Left colon (tissue), 2 donors: ENCODE data around the gene UGDH. TPM values are rescaled to one million over a fixed set of nuclear protein-coding genes. Genes with fewer than 3 reads are reported as not detected.
A peak's percentile ranks its signal among the peaks of the same experiment; 100 is the strongest.
"Not testable (repeated sequence)": the region's sequence is repeated elsewhere in the genome, so short reads cannot be mapped to it uniquely, and the experiment has no call there.

Source experiments
- ATAC-seq: fragments of 200-7000 bp; cut with Tn5 transposase; one replicate; pipeline ENCODE4 v1.9.1; 2020; ENCODE audit warnings: mild to moderate bottlenecking, moderate library complexity
- DNase-seq, 2 donors: peaks; one replicate each; pipeline ENCODE4 v3.0.0-alpha.2; 2020
- intact Hi-C, 2 donors: fragments of 100-400 bp; cut with DNase I in 1 of 2; cut with micrococcal nuclease in 1 of 2; formaldehyde crosslinking; loops; one replicate each; pipeline versions ENCODE4 v1.11.2 to v1.14.0; 2022; cut with DNase I, micrococcal nuclease
- total RNA-seq, 2 donors: library from RNA; stranded (reverse); fragmentation: NEBNext Ultra II Directional; extraction: Animal tissue kit (Norgen Biotek cat#: 25700); gene quantifications; one replicate each; pipeline ENCODE4 v1.2.1, GENCODE V29; 2021
- donor health status: DM: no; HTN: no; CAD: no.
- donor health status: DM: yes; HTN: yes; CAD: no.

Gene UGDH
- total RNA-seq, 2 donors from 2014 or later: 208 to 303 TPM

DNA sequence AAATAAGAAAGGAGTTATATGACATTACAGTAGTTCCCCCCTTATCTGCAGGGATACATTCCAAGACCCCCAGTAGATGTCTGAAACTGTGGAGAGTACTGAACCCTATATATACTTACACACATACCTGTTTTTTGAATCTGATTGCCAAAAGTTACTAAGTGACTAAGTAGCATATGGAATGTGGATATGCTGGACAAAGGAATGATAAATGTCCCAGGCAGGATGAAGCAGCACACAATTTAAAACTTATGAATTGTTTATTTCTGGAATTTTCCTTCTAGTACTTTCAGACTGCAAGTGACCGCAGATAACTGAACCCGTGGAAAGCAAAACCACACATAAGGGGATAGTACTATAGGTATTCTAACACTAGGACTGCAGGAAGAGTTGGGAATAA is 22.7 kb downstream of the UGDH start:
- intact Hi-C loops: no loop called here
- DNase-seq: no peak
- ATAC-seq: no peak

DNA sequence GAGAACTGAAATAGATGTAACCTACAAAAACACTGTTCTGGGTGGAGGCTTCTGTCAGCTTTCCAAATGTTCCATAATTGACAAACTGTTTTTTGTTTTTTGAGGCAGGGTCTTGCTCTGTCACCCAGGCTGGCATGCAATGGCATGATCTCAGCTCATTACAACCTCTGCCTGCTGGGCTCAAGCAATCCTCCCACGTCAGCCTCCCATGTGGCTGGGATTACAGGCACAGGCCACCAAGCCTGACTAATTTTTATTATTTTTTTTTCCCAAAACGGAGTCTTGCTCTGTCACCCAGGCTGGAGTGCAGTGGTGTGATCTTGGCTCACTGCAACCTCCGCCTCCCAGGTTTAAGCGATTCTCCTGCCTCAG is 24.6 kb downstream of the UGDH start:
- DNase-seq, ATAC-seq: not testable (repeated sequence)

DNA sequence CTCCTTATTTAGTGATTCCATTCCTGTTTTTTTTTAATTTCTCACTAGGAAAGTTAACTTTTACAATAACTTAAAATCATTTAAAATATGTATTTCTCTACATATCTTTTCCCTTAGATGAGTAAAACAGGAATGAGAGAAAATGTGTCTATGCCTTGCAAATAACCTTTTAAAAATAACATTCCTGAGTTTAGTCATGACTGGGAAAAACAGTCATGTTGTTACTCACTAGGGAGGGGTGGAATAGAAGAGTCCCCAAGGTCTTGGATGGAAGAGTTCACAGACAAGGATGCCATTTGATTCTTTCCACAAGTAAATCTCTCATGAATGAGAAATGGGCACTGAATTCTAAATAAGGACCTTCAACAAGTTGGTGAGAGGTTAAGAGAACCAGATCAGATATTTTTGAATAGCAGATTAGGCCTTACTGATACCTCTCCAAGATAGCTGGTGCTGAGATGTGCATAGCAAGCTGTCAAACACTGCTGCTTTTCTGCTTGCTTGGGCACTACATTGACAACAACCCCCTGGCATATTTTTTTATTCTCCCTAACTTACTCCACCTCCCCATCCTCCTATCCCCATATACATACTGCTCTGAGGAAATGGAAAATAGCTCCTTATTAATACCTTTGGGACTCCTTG is 25.1 kb downstream of the UGDH start:
- DNase-seq (no peak), ATAC-seq (no peak)
- intact Hi-C loops: no loop called here

More for the DNA sequence above, 24.6 kb downstream of the UGDH start:
- intact Hi-C loops: not testable (repeated sequence)

GRCh38 chr4:39498727-39499020 is 28.6 kb downstream of the UGDH start:
- ATAC-seq (no peak), DNase-seq (no peak)
- intact Hi-C loops: no loop called here

DNA sequence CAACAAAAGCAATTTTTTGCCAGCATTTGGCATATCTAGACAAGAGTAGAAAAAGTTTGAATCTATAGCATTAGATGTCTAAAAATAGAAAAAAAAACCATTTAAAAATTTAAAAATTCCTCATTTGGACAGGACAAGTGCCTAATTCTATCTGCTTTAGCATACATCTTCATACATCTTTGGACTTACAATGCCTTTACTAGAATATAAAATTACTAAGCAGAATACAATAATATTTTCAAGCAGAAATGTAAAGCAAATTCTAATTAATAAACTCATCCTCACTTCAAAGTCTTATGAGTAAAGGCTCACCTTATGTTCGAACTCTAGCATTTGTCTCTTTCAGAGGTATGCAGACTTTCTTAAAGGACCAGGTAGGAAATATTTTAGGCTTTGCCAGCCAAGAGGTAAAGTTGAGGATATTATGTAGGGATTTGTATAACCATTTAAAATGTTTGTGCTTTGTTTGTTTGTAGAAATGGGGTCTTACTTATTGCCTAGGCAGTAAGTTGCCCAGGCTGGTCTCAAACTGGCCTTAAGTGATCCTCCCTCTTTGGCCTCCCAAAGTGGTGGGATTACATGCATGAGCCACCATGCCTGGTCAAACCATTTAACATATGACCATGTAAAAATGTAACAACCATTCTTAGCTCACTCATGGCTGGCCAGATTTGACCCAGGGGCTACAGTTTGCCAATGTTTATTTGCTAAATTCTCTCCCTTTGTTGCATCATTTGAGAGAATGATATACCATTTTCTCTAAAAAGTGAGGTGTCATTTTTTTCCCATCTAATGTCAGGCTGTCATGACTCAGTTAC is 29.1 kb downstream of the UGDH start:
- DNase-seq (no peak), ATAC-seq (no peak)
- intact Hi-C loops: no loop called here

DNA sequence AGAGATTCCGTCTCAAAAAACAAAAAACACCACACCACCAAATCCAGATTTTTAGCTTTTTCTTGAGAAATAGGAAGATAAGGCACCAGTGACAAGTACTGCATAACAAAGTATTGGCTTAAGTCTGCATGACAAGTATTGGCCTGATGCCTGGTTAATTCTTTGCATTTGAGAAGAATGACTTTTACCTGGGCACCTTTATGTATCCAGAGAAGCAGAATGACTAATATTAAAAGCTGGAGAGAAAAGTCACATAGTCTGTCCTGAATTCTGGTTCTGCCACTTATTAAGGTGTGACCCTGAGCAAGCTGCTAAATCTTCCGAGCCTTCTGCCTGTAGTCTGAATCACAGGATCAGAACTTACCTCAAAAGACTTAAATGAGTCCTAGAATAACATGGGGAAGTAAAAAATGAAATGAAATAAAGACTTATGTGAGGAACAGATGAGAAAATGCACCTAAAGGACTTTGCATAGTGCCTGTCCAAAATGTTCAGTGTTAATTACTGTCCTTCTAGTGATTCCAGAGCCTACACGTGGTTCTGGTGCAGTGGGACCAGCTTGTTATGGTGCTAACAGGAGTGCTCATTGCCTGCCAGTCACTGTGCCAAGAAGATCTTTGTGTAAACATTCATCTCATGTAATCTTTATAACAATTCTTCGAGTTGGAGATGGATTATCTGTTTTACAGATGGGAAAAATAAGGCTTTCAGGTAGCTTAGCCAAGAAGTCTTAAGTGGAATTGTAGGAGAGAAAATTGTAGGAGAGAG is 31.6 kb downstream of the UGDH start:
- intact Hi-C loops: no loop called here
- ATAC-seq (peak; percentile 60), DNase-seq (no peak)

DNA sequence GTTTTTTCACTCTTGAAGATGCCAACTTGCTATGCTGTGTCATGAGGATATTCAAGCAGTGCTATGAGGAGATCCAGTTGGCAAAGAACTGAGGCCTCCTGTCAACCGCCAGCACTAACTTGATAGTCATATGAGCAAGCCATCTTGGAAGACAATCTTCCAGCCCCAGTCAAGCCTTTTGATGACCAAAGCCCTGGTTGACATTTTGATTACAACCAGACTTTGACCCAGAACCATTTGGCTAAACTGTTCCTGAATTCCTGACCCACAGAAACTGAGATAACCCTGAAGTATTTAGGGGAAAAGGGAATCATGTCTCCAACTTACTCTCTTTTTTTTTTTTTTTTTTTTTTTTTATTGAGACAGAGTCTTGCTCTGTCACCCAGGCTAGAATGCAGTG is 32.9 kb downstream of the UGDH start:
- intact Hi-C loops: no loop called here
- DNase-seq (no peak), ATAC-seq (peak; percentile 48)

GRCh38 chr4:39490322-39490721 is 36.9 kb downstream of the UGDH start:
- DNase-seq (no peak), ATAC-seq (no peak)
- intact Hi-C loops: no loop called here

DNA sequence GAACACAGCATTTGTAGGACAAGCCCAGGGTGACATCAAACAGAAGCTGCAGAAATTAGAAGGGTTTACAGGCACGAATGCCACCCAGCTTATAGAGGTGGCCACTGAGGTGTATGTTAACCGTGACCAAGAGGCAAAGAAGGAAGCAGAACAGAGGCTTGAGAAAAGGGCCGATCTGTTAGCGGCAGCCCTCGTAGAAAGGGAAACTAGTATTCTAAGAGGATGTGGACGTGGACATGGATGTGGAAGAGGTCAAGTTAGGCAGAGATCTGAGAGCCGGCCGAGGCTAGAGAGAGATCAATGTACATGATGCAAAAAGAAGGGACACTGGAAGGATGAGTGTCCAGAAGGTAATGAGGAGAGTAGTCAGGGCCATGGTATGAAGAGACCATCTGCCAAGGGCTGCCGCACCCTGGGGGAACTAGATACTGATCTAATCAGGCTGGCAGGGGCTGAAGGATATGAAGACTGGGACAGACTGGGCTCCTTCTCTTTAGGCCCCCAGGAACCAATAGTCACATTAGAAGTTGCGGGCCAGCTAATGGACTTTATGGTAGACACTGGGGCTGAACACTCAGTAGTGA is 40.9 kb downstream of the UGDH start:
- intact Hi-C loops: no loop called here
- DNase-seq: no peak
- no peak for ATAC-seq

- DNase-seq (no peak), ATAC-seq (no peak)
- intact Hi-C loops: no loop called here
Observed at GRCh38 chr4:39484582-39485272, 42.5 kb downstream of the UGDH start.

GRCh38 chr4:39480902-39481695 is 46.1 kb downstream of the UGDH start:
- no peak for ATAC-seq
- DNase-seq: no peak
- intact Hi-C loops: no loop called here

DNA sequence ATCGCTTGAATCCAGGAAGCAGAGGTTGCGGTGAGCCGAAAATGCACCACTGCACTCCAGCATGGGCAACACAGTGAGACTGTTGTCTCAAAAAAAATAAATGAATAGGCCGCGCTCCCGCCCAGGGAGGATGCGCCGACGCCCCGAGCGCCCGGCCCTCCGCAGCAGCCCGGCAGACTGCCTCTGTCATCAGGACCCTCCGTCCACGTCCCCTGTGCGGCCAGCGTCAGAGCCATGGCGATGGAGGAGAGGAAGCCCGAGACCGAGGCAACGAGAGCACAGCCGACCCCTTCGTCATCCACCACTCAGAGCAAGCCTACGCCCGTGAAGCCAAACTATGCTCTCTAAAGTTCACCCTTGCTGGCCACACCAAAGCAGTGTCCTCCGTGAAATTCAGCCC is 47.0 kb downstream of the UGDH start:
- intact Hi-C loops: no loop called here
- no peak for ATAC-seq
- no peak for DNase-seq

DNA sequence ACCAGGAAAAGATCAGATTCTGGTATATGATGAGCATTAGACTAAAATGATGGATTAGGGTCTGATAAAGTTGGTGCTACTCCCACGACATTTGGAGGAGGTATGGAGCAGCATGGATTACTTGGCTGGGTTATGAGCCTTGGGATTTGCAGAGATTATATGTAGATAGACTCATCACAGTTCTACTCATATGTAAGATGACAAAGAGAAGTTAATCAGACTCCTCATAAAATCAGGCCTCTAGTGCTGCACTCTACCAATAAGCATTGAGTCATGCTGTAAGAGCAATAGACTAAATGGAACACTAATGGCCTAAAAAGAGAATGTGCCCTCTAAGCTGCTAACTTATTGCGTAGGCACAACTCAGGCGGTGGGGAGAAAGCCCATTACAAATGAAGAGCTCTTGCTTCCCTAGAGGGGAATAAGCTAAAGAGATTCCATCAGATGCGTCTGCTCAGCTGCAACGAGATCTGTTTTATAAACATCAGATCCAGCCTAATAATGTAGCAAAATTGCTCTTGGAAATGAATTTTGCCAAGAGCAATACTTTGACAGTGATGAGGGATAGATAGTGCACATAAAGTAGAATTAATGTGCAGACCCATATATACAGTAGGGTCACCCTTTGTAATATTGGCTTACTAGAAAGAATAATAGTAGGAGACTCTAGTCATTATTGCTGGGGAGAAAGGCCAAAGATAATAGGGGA is 50.9 kb downstream of the UGDH start:
- intact Hi-C loops: loop anchor here in 1 of 2 donors (10.0 kb wide), 2 partner anchors 178 to 498 kb away; partner anchors contain the start of gene PDS5A
- no peak for ATAC-seq

GRCh38 chr4:39472396-39472795 is 54.8 kb downstream of the UGDH start:
- DNase-seq (no peak), ATAC-seq (no peak)
- intact Hi-C loops: loop anchor here in 1 of 2 donors (10.0 kb wide), 2 partner anchors 182 to 502 kb away; partner anchors contain the start of gene PDS5A

More for the DNA sequence above, 50.9 kb downstream of the UGDH start:
- DNase-seq: no peak

- intact Hi-C loops: loop anchor here in 1 of 2 donors (10.0 kb wide), 2 partner anchors 184 to 504 kb away; partner anchors contain the start of gene PDS5A
- ATAC-seq: no peak
- no peak for DNase-seq
Observed at GRCh38 chr4:39470402-39470801, 56.8 kb downstream of the UGDH start.

GRCh38 chr4:39469429-39470077 is 57.7 kb downstream of the UGDH start:
- peak in 1 of 2 donors; percentile 37 for DNase-seq
- ATAC-seq: peak; percentile 69
- intact Hi-C loops: loop anchor here in 1 of 2 donors (10.0 kb wide), 2 partner anchors 185 to 505 kb away; partner anchors contain the start of gene PDS5A

GRCh38 chr4:39467464-39467863 is 59.8 kb downstream of the UGDH start:
- ATAC-seq (peak; percentile 39), DNase-seq (no peak)
- intact Hi-C loops: no loop called here
